Measurements from ENCODE around the gene SBF1.
A peak's percentile ranks its signal among the peaks of the same experiment; 100 is the strongest.
"Not testable (repeated sequence)": the region's sequence is repeated elsewhere in the genome, so short reads cannot be mapped to it uniquely, and the experiment has no call there.

Gene SBF1

GRCh38 chr22:50445880-50446707 is 28.7 kb downstream of the SBF1 start:
- DNase-seq (ENCODE audit: low read depth in 2 of 2) = no peak

DNA sequence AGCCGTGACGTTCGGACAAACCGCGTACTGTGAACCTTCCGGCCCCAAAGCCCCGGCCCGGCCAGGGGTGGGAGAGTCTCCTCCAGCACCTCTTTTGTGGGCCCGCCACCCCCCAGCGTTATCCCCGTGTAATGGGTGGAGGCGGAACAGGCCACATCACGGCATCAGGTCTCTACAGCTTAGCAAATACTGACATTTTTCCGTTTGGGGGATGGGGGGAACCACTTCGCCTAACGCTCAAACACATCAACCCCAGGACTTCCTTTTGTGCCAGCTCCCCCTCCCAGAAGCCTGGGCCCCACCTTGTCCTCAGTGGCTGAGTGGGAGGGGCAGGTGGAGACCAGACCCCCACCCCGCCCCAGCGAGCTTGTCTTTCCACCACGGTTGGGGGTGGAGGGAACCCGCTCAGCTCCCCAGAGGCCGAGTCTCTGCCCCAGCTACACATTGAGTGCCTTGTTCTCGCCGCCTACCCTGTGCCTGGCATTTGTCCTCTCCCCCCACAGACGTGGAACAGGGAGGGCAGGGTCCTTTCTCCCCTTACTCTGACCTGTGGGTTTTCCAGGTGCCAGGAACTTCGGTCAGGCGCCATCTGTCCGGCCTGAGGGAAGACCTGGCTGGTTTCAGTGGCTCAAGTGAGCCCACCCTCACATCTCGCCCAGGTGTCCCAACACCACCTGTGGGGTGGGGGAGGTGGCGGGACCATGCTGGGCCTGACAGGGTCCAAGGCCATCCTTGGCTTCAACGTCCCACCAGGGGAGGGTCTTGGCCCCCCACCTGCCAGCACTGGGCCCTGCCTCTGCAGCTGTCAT is 29.6 kb downstream of the SBF1 start:
- DNase-seq (ENCODE audit: low read depth in 2 of 2) = peak; percentile 21 to 51

DNA sequence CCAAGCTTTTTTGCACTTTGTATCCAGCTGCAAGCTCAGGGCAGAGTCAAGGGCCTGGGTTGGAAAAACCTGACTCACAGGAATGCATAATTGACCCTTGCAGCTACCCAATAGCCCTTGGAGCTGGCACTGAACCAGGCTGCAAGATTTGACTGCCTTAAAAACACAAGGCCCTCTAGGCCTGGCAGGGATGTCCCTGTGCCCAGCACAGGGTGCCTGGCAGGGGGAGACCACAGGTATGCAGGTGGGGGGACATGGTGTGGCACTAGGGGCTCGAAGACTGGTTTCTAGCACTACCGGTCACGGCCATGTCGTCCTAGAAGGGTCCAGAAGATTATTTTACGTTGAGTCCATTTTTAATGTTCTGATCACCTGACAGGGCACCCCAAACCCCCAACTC is 30.2 kb downstream of the SBF1 start:
- DNase-seq (ENCODE audit: low read depth in 2 of 2) = no peak

DNA sequence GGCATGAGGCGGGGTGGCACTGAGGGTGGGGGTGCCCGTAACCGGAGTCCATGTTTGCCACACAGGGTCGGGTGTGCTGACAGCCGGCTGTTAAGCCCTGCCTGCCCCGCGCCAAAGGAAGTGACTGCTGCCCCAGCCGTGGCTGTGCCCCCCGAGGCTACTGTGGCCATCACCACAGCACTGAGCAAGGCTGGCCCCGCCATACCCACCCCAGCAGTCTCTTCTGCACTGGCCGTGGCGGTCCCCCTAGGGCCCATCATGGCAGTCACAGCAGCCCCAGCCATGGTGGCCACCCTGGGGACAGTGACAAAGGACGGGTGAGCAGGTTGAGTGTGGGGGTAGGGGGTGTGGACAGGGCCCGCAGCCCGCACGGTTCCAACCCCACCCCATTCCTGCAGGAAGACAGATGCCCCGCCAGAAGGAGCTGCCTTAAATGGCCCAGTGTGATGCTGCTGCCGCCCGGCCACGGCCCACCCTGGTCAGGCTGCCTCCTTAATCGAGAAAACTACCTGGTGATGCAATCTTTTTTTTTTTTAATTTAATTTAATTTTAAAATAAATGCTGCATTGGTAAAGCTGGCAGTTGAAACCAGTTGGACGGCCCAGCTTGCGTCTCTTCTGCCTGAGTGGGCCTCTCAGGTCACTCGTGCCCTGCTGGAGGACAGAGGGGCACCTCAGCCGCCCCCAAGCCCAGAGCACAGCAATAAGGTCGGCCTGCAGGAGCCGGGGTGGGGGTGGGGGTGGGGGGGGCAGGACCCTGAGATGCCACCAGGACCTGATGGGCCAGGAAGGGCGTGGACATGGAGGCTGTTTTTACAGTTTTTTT is 30.8 kb downstream of the SBF1 start:
- DNase-seq (ENCODE audit: low read depth in 2 of 2) = no peak

- no peak for DNase-seq (ENCODE audit: low read depth in 2 of 2)
Observed at GRCh38 chr22:50443197-50443596, 31.6 kb downstream of the SBF1 start.

- no peak for DNase-seq (ENCODE audit: low read depth in 2 of 2)
Observed at GRCh38 chr22:50441428-50441993, 33.3 kb downstream of the SBF1 start.

DNA sequence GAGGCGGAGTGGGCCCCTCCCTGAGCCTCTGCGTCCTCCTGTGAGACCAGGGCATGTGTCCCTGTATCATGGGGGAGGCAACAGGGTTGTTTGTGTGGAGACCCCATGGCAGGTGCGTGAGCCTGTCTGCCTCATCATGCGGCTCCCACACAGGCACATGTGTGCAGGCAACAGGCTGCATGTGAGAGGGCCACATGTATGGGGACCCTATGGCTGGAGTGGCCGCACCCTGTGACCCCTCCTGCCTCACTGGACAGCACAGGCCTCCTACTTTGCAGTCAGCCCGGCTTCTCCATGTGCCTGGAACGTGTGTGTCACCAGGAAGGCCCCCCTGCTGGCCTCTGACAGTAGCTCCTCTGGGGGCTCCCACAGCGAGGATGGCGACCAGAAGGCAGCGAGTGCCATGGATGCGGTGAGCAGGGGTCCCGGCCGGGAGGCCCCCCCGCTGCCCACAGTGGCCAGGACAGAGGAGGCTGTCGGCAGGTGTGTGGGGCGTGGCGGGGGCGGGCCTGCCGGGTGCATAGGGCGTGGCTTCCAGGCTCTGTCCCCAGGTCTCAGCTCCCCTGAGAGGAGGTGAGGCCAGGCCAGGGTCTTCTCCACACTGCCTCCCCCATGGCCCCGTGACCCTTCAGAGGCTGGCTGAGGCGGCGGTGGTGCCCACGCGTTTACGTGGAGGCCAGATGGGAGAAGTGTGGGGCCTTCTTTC is 34.1 kb downstream of the SBF1 start:
- no peak for DNase-seq (ENCODE audit: low read depth in 2 of 2)

GRCh38 chr22:50439871-50440331 is 34.9 kb downstream of the SBF1 start:
- DNase-seq (ENCODE audit: low read depth in 2 of 2) = no peak

- no peak for DNase-seq (ENCODE audit: low read depth in 2 of 2)
Observed at GRCh38 chr22:50439314-50439870, 35.4 kb downstream of the SBF1 start.

DNA sequence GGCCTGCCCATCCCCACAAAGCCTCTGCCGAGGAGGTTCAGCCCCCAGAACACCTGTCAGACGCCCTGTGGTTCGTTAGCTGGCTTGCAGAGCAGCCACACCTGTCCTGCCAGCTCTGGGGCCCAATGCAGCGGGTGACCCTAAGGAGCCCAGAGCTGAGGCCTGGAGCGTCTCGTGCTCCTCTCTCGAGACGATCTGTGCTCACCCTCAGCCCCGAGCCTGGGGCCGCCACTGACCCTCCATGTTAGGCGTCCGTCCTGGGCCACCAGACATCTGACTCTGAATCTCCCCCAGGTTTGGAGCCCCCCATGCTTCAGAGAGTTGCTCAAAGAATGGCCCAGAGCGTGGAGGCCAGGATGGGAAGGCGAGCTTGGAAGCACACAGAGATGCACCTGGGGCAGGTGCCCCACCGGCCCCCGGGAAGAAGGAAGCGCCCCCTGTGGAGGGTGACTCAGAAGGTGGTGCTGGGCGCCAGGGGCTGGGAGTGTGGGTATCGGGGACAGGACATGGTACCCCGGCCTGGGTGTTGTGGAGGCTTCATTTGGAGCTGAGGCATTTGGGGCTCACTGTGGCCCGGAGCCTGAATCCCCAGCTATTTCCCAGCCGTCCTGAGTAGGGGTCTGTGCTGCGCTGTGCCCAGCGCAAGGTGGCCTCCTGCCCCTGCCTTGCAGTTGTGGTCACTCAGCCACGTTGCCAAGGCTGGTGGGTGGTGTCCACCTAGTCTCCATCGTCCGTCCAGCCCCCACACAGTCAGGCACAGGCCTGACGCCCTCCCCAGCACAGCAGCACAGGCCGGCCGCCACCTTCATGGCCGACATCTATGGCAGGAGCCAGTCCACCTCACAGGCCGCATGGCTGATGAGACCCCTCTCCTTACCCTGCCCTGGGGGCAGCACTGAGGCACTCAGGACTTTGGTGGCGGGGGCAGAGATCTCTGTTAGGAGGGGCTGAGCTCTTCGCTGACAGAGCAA is 36.2 kb downstream of the SBF1 start:
- DNase-seq (ENCODE audit: low read depth in 2 of 2) = no peak

- DNase-seq (ENCODE audit: low read depth in 2 of 2) = no peak
Observed at GRCh38 chr22:50437511-50438304, 37.1 kb downstream of the SBF1 start.

DNA sequence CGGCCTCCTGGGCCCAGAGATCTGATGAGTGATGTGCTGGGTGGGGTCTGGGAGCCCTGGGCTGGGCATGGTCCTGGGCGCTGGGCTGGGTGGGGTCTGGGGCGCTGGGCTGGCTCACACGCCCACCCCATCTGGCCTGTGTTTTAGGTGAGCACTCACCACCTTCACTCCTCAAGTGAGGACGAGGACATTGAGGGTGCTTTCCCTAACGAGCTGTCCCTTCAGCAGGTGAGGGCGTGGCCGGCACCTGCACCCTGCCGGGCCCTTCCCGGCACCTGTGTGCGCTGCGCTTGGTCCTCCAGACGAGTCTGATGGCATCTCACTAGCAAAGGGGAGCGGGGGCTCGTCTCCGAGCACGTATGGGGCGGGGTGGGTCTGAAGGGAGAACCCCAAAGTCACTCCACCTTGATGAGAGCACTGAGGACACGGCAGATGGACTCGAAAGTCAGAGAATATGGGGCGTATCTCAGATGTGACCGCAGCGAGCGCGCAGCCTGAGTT is 37.9 kb downstream of the SBF1 start:
- no peak for DNase-seq (ENCODE audit: low read depth in 2 of 2)

GRCh38 chr22:50436015-50436830 is 38.6 kb downstream of the SBF1 start:
- DNase-seq (ENCODE audit: low read depth in 2 of 2) = no peak

GRCh38 chr22:50435291-50436014 is 39.4 kb downstream of the SBF1 start:
- DNase-seq (ENCODE audit: low read depth in 2 of 2) = no peak

GRCh38 chr22:50434849-50435248 is 40.0 kb downstream of the SBF1 start:
- no peak for DNase-seq (ENCODE audit: low read depth in 2 of 2)

- not testable (repeated sequence) for DNase-seq (ENCODE audit: low read depth in 2 of 2)
Observed at GRCh38 chr22:50432877-50433510, 41.8 kb downstream of the SBF1 start.

Data from stimulated activated CD8-positive, alpha-beta memory T cell treated with anti-CD3 and anti-CD28 coated beads, Interleukin-7, amount 100 ng/mL, for 4 hours (primary cell).